HK-2 (cell line): ENCODE data around the gene PRDM16.

Source experiments
- DNase-seq: peaks from one replicate; pipeline ENCODE4 v3.0.0-alpha.2; 2018; ENCODE audit not compliant: unreplicated experiment

The PRDM16 gene

GRCh38 chr1:3069491-3070308 lies 697 bp downstream of the PRDM16 start:
- DNase-seq = no peak

GRCh38 chr1:3070309-3070643 lies 1.3 kb downstream of the PRDM16 start:
- DNase-seq = no peak

- no peak for DNase-seq
These were observed 1.9 kb downstream of the PRDM16 start for GRCh38 chr1:3070644-3071564.

- DNase-seq = no peak
These were observed 2.8 kb downstream of the PRDM16 start for GRCh38 chr1:3071565-3072390.

GRCh38 chr1:3072391-3073185 lies 3.6 kb downstream of the PRDM16 start:
- DNase-seq = no peak

- no peak for DNase-seq
These were observed 4.1 kb downstream of the PRDM16 start for GRCh38 chr1:3073186-3073488.

- DNase-seq = no peak
These were observed 4.7 kb downstream of the PRDM16 start for GRCh38 chr1:3073489-3074296.

- DNase-seq = no peak
These were observed 5.3 kb downstream of the PRDM16 start for GRCh38 chr1:3074297-3074741.

- DNase-seq = no peak
These were observed 5.8 kb downstream of the PRDM16 start for GRCh38 chr1:3074800-3075199.

GRCh38 chr1:3075666-3076362 lies 6.8 kb downstream of the PRDM16 start:
- DNase-seq = no peak

- DNase-seq = no peak
These were observed 7.3 kb downstream of the PRDM16 start for GRCh38 chr1:3076363-3076740.

- no peak for DNase-seq
These were observed 8.1 kb downstream of the PRDM16 start for GRCh38 chr1:3077081-3077480.

- no peak for DNase-seq
These were observed 8.6 kb downstream of the PRDM16 start for GRCh38 chr1:3077561-3077960.

GRCh38 chr1:3078430-3078861 lies 9.4 kb downstream of the PRDM16 start:
- no peak for DNase-seq

- no peak for DNase-seq
These were observed 9.9 kb downstream of the PRDM16 start for GRCh38 chr1:3078871-3079270.

- DNase-seq = no peak
These were observed 10.5 kb downstream of the PRDM16 start for GRCh38 chr1:3079381-3080052.

GRCh38 chr1:3080053-3080955 lies 11.3 kb downstream of the PRDM16 start:
- no peak for DNase-seq

- DNase-seq = no peak
These were observed 12.2 kb downstream of the PRDM16 start for GRCh38 chr1:3081171-3081683.
